DND-41 (cell line): ENCODE results near the gene ZGPAT.

ENCODE experiments used
- ATAC-seq: fragments of 200-7000 bp; cut with Tn5 transposase; 3 replicates; pipeline ENCODE4 v1.9.1; 2021; ENCODE audit warnings: low read depth; ENCODE audit not compliant: insufficient read depth
- DNase-seq: peaks from one replicate; pipeline ENCODE4 v3.0.0-alpha.2; 2020
- H2AFZ ChIP-seq: 2 replicates; pipeline ENCODE4 v1.6.0; 2012; ENCODE audit warnings: low read depth, low read length
- H3K27ac ChIP-seq: 2 replicates; pipeline ENCODE4 v1.5.1; 2012; ENCODE audit warnings: low read length, inconsistent platforms
- H3K27me3 ChIP-seq: fragments of 200-600 bp; sonication (generic); 2 replicates; pipeline ENCODE4 v1.6.0; 2012; ENCODE audit warnings: low read length, mild to moderate bottlenecking, inconsistent platforms; ENCODE audit not compliant: insufficient read depth, poor library complexity
- H3K36me3 ChIP-seq: 2 replicates; pipeline ENCODE4 v1.5.1; 2012; ENCODE audit warnings: low read length, inconsistent platforms; ENCODE audit not compliant: insufficient read depth
- H3K4me1 ChIP-seq: 2 replicates; pipeline ENCODE4 v1.5.1; 2012; ENCODE audit warnings: mild to moderate bottlenecking, low read length; ENCODE audit not compliant: insufficient read depth
- H3K4me2 ChIP-seq: 2 replicates; pipeline ENCODE4 v1.6.0; 2012; ENCODE audit warnings: mild to moderate bottlenecking, moderate library complexity, low read length, inconsistent platforms; ENCODE audit not compliant: insufficient read depth
- H3K4me3 ChIP-seq, 2 experiments: fragments of 200-600 bp in 1 of 2; shearing (Covaris generic) in 1 of 2; 2 replicates each; pipeline ENCODE4 v1.5.1; 2012 to 2016; ENCODE audit warnings: inconsistent platforms in 2 of 2, low read length in 2 of 2, mild to moderate bottlenecking in 2 of 2, low read depth in 1 of 2, moderate library complexity in 1 of 2
- H3K79me2 ChIP-seq: 2 replicates; pipeline ENCODE4 v1.6.0; 2012; ENCODE audit warnings: low read length, inconsistent platforms; ENCODE audit not compliant: insufficient read depth
- H3K9ac ChIP-seq: 2 replicates; pipeline ENCODE4 v1.6.0; 2012; ENCODE audit warnings: low read depth, mild to moderate bottlenecking, inconsistent platforms, low read length, moderate library complexity
- H3K9me3 ChIP-seq: 2 replicates; pipeline ENCODE4 v1.5.1; 2012; ENCODE audit warnings: low read length, moderate library complexity, mild to moderate bottlenecking, inconsistent platforms; ENCODE audit not compliant: insufficient read depth, severe bottlenecking
- H4K20me1 ChIP-seq: 2 replicates; pipeline ENCODE4 v1.6.0; 2012; ENCODE audit warnings: low read length; ENCODE audit not compliant: insufficient read depth
- EZH2 ChIP-seq: IDR thresholded peaks from 3 replicates; pipeline ENCODE4 v1.6.1; 2012; ENCODE audit warnings: borderline replicate concordance, low read depth, mild to moderate bottlenecking, moderate library complexity, low read length, inconsistent platforms; ENCODE audit not compliant: severe bottlenecking
- TF ChIP-seq, protein P1 (sequence below): IDR thresholded peaks from 2 replicates; pipeline ENCODE4 v1.5.1; 2012; ENCODE audit warnings: borderline replicate concordance, low read length, moderate library complexity, mild to moderate bottlenecking; ENCODE audit not compliant: poor library complexity, severe bottlenecking; ENCODE audit errors: extremely low read depth

Gene ZGPAT

DNA sequence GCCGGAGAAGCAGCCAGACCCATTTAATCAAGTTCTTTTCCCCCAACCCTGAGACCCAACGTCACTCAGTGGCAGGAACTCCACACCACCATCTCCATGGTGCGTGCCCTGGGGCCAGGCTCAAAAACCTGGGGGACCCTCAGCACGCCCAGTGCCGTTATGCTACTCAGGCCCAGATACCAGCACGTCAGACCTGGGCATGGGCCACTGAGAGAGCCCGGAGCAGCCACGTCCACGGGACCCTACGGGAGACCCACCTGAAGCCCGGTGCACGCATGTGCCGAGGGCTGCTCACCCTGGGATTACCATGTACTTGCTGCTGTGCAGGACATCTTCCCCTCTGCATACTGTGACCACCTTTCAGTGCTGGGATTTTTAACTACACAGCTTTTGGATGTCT, 45.5 kb downstream of the ZGPAT start:
- Histone ChIP-seq H3K4me1 (peaks cover 15% of the 10 kb centered on the region), H4K20me1 (no peaks in the 10 kb centered on the region), H2AFZ (no peak overlapping the region), H3K27ac (no peak overlapping the region), H3K36me3 (no peaks in the 10 kb centered on the region), H3K9ac (no peak overlapping the region), H3K4me2 (no peak overlapping the region), H3K4me3 (no peak overlapping the region), H3K9me3 (no peaks in the 10 kb centered on the region), H3K27me3 (no peaks in the 10 kb centered on the region), H3K79me2 (no peaks in the 10 kb centered on the region)
- ATAC-seq (no peak), DNase-seq (no peak)
- TF ChIP-seq EZH2 = no peak
- TF ChIP-seq, protein P1, sequence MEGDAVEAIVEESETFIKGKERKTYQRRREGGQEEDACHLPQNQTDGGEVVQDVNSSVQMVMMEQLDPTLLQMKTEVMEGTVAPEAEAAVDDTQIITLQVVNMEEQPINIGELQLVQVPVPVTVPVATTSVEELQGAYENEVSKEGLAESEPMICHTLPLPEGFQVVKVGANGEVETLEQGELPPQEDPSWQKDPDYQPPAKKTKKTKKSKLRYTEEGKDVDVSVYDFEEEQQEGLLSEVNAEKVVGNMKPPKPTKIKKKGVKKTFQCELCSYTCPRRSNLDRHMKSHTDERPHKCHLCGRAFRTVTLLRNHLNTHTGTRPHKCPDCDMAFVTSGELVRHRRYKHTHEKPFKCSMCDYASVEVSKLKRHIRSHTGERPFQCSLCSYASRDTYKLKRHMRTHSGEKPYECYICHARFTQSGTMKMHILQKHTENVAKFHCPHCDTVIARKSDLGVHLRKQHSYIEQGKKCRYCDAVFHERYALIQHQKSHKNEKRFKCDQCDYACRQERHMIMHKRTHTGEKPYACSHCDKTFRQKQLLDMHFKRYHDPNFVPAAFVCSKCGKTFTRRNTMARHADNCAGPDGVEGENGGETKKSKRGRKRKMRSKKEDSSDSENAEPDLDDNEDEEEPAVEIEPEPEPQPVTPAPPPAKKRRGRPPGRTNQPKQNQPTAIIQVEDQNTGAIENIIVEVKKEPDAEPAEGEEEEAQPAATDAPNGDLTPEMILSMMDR = no peak

DNA sequence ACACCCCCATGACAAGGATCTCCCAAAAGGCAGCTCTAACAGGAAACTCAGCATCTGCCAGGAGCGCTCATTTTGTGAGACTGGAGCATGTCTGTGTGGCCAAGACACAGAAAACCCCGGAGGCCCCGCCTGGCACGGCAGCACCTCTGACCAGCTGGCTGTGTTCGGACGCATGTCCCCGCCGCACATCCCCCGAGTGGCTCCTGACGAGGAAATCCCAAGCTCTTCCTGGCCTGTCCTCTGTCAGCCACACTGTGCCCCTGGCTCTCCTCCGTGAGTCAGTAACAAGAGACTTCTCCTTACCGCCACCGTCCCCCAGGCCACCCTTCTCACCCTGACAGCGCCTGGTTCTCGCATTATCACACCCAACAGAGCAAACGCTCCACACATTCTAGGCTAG, 46.2 kb downstream of the ZGPAT start:
- no peak for TF ChIP-seq EZH2
- TF ChIP-seq, protein P1 = no peak
- H3K4me3 ChIP-seq = no peak overlapping the region
- no peak overlapping the region for H3K27ac ChIP-seq
- H3K79me2 ChIP-seq = no peaks in the 10 kb centered on the region
- peaks cover 15% of the 10 kb centered on the region for H3K4me1 ChIP-seq
- H3K4me2 ChIP-seq = no peak overlapping the region
- no peak overlapping the region for H3K9ac ChIP-seq
- H2AFZ ChIP-seq = no peak overlapping the region
- no peaks in the 10 kb centered on the region for H3K9me3 ChIP-seq
- no peaks in the 10 kb centered on the region for H4K20me1 ChIP-seq
- no peaks in the 10 kb centered on the region for H3K36me3 ChIP-seq
- no peaks in the 10 kb centered on the region for H3K27me3 ChIP-seq
- no peak for DNase-seq
- ATAC-seq = no peak

DNA sequence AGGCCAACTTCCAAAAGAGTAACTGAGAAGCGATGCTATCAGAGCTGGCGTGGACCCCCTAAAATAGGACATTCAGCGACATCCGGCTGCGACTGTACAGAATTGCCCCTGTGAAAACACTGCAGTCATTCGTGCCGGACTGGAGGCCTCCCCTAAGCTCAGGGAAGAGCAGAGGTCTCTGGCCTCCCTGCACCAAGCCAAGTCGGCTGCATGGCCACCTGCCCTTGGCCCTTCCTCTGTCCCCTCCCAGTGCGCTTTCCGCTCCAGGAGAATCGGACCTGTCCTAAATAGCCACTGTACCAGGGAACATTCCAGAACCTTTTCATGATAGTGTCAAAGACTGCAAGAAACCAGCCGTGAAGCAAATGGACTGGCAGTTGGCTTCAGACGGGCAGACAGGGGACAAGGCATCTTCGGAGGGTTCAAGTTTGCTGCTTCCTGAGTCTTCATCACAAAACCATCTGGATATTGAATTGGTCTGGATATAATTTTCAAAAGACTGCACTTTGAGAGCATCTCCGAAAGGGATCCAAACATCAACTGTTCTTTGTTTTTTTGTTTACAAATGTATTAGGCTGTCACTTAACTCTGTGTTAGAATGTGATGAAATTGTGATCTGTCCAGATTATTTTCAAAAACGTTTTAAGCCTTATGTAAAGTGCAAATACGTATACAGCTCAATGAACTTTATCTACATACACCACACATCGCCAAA, 48.3 kb downstream of the ZGPAT start:
- no peak overlapping the region for H3K4me3 ChIP-seq
- DNase-seq (no peak), ATAC-seq (no peak)
- no peaks in the 10 kb centered on the region for H3K9me3 ChIP-seq
- no peaks in the 10 kb centered on the region for H3K27me3 ChIP-seq
- H3K4me1 ChIP-seq = peaks cover 4% of the 10 kb centered on the region
- TF ChIP-seq, protein P1 = no peak
- no peak for TF ChIP-seq EZH2
- H3K36me3 ChIP-seq = no peaks in the 10 kb centered on the region
- no peaks in the 10 kb centered on the region for H3K79me2 ChIP-seq
- H3K4me2 ChIP-seq = no peak overlapping the region
- H2AFZ ChIP-seq = no peak overlapping the region
- H3K9ac ChIP-seq = no peak overlapping the region
- no peak overlapping the region for H3K27ac ChIP-seq
- H4K20me1 ChIP-seq = no peaks in the 10 kb centered on the region
